IMR-90 (cell line): Measurements from ENCODE around the gene SRXN1.

Experiments
- CTCF ChIP-seq: conservative IDR thresholded peaks from 2 replicates; pipeline ENCODE4 v1.5.1; 2012; ENCODE audit warnings: mild to moderate bottlenecking, low read depth, low read length, improper control_type of control experiment
- ELK1 ChIP-seq: fragments of 150-350 bp; IDR thresholded peaks from 2 replicates; pipeline ENCODE4 v1.6.1; 2016; ENCODE audit warnings: low read depth, mild to moderate bottlenecking, low read length, moderate library complexity, borderline replicate concordance
- POLR2A ChIP-seq: IDR thresholded peaks from 2 replicates; pipeline ENCODE4 v1.6.1; 2012; ENCODE audit warnings: mild to moderate bottlenecking, low read depth, low read length
- RAD21 ChIP-seq: IDR thresholded peaks from 2 replicates; pipeline ENCODE4 v1.6.1; 2012; ENCODE audit warnings: low read length, improper control_type of control experiment
- SMC3 ChIP-seq: fragments of 150-350 bp; IDR thresholded peaks from 2 replicates; pipeline ENCODE4 v1.6.1; 2016; ENCODE audit warnings: low read depth, mild to moderate bottlenecking, antibody characterized with exemption, low read length, moderate library complexity
- USF2 ChIP-seq: fragments of 150-350 bp; IDR thresholded peaks from 2 replicates; pipeline ENCODE4 v1.6.1; 2017; ENCODE audit warnings: mild to moderate bottlenecking, antibody characterized with exemption, low read length, low read depth

- TF ChIP-seq POLR2A (no peak), RAD21 (no peak), CTCF (no peak), SMC3 (no peak), USF2 (no peak), ELK1 (no peak)
Measured at GRCh38 chr20:662277-663192, 9.5 kb upstream of the SRXN1 start.
